ENCODE data around the gene PRR5L.
"Not testable (repeated sequence)": the region's sequence is repeated elsewhere in the genome, so short reads cannot be mapped to it uniquely, and the experiment has no call there.

Gene PRR5L

DNA sequence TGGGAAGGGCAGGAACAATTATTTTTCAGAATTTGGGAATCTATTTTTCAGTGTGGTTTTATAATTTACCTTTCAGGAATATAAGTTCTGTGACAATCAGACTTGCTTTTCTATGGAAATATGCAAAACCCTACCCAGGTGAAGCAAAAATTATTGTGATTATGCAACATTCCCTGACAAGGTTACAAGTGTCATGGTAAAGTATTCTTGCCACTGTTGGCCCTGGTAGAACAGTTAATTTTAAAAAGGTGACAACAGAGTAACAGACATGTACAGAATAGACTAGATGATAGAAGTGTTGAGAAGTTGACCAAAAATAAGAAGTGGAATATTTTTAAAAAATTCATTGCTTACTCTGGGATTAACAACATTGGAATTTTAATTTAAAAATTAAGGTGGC lies 184.7 kb downstream of the PRR5L start:
- no peak overlapping the region for H3K27ac ChIP-seq (replicated peaks)
- TF ChIP-seq, protein P1, sequence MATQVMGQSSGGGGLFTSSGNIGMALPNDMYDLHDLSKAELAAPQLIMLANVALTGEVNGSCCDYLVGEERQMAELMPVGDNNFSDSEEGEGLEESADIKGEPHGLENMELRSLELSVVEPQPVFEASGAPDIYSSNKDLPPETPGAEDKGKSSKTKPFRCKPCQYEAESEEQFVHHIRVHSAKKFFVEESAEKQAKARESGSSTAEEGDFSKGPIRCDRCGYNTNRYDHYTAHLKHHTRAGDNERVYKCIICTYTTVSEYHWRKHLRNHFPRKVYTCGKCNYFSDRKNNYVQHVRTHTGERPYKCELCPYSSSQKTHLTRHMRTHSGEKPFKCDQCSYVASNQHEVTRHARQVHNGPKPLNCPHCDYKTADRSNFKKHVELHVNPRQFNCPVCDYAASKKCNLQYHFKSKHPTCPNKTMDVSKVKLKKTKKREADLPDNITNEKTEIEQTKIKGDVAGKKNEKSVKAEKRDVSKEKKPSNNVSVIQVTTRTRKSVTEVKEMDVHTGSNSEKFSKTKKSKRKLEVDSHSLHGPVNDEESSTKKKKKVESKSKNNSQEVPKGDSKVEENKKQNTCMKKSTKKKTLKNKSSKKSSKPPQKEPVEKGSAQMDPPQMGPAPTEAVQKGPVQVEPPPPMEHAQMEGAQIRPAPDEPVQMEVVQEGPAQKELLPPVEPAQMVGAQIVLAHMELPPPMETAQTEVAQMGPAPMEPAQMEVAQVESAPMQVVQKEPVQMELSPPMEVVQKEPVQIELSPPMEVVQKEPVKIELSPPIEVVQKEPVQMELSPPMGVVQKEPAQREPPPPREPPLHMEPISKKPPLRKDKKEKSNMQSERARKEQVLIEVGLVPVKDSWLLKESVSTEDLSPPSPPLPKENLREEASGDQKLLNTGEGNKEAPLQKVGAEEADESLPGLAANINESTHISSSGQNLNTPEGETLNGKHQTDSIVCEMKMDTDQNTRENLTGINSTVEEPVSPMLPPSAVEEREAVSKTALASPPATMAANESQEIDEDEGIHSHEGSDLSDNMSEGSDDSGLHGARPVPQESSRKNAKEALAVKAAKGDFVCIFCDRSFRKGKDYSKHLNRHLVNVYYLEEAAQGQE (IDR thresholded peaks at IDR 0.05; ENCODE audit: insufficient replicate concordance, low read depth): no peak
- TF ChIP-seq, protein P2, sequence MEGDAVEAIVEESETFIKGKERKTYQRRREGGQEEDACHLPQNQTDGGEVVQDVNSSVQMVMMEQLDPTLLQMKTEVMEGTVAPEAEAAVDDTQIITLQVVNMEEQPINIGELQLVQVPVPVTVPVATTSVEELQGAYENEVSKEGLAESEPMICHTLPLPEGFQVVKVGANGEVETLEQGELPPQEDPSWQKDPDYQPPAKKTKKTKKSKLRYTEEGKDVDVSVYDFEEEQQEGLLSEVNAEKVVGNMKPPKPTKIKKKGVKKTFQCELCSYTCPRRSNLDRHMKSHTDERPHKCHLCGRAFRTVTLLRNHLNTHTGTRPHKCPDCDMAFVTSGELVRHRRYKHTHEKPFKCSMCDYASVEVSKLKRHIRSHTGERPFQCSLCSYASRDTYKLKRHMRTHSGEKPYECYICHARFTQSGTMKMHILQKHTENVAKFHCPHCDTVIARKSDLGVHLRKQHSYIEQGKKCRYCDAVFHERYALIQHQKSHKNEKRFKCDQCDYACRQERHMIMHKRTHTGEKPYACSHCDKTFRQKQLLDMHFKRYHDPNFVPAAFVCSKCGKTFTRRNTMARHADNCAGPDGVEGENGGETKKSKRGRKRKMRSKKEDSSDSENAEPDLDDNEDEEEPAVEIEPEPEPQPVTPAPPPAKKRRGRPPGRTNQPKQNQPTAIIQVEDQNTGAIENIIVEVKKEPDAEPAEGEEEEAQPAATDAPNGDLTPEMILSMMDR (IDR thresholded peaks at IDR 0.05; ENCODE audit: insufficient read depth, low read length): no peak
- TF ChIP-seq POLR2AphosphoS5 (IDR thresholded peaks at IDR 0.05; ENCODE audit: low read depth): no peak
- no peak for TF ChIP-seq GABPA (IDR thresholded peaks at IDR 0.05; ENCODE audit: low read depth)
- no peak for TF ChIP-seq SPI1 (IDR thresholded peaks at IDR 0.05; ENCODE audit: borderline replicate concordance, low read depth)
- no peak overlapping the region for H3K4me3 ChIP-seq (replicated peaks; ENCODE audit: insufficient read depth, low read length)
- DNase-seq (ENCODE audit: low read depth in 1 of 2, low spot score in 1 of 2): no peak
- H3K27me3 ChIP-seq (ENCODE audit: insufficient read depth, poor library complexity, severe bottlenecking): no peaks in the 10 kb centered on the region

DNA sequence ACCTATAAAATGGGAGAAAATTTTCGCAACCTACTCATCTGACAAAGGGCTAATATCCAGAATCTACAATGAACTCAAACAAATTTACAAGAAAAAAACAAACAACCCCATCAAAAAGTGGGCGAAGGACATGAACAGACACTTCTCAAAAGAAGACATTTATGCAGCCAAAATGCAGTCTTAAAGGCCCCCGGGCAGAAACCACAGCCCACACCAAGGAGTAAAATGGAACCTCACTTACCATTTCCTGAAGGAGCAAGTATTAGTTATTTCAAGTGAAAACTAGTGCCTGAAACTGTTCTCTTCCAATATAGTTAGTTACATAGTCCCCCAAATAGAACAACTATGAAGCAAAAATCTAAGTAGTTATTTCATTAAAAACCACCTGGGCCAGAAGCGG lies 187.0 kb downstream of the PRR5L start:
- DNase-seq (ENCODE audit: low read depth in 1 of 2, low spot score in 1 of 2); H3K27me3 ChIP-seq (ENCODE audit: insufficient read depth, poor library complexity, severe bottlenecking); H3K27ac ChIP-seq (replicated peaks); H3K4me3 ChIP-seq (replicated peaks; ENCODE audit: insufficient read depth, low read length): not testable (repeated sequence)

DNA sequence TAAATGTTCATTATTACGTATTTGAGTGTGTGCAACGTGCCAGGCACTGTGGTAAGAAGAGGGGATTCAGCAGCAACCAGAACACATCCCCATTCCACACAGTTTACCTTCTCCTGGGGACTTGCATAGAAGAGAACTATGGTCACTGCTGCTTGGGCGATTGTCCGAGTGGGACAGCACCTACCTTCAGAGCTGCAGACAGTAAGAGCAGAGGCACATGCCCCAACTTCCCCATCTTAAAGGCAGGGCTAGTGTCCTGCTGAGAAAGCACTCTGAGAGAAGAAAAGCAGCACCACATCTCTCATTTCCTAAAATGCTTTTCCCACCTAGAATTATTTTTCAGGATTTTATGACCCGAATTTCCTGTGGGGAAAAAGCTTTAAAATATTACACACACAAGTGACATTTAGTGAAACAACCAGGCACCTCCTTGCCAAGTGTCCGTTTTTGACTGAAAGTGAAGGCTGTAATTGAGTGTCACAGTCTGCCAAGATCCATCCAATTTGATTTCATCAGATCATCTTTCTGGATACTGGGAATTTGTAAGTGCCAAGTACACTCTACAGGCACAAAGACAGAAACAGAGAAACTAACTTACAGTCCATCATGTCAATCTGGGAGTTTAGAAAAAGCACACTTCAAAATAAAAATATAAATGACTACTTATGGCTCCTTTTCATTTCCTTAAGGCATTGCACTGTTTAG lies 189.4 kb downstream of the PRR5L start:
- H3K27ac ChIP-seq (replicated peaks): no peak overlapping the region
- H3K4me3 ChIP-seq (replicated peaks; ENCODE audit: insufficient read depth, low read length): no peak overlapping the region
- TF ChIP-seq POLR2AphosphoS5 (IDR thresholded peaks at IDR 0.05; ENCODE audit: low read depth) (no peak), GABPA (IDR thresholded peaks at IDR 0.05; ENCODE audit: low read depth) (no peak), SPI1 (IDR thresholded peaks at IDR 0.05; ENCODE audit: borderline replicate concordance, low read depth) (no peak)
- TF ChIP-seq, protein P2 (IDR thresholded peaks at IDR 0.05; ENCODE audit: insufficient read depth, low read length): no peak
- TF ChIP-seq, protein P1 (IDR thresholded peaks at IDR 0.05; ENCODE audit: insufficient replicate concordance, low read depth): no peak
- H3K27me3 ChIP-seq (ENCODE audit: insufficient read depth, poor library complexity, severe bottlenecking): no peaks in the 10 kb centered on the region
- no peak for DNase-seq (ENCODE audit: low read depth in 1 of 2, low spot score in 1 of 2)

DNA sequence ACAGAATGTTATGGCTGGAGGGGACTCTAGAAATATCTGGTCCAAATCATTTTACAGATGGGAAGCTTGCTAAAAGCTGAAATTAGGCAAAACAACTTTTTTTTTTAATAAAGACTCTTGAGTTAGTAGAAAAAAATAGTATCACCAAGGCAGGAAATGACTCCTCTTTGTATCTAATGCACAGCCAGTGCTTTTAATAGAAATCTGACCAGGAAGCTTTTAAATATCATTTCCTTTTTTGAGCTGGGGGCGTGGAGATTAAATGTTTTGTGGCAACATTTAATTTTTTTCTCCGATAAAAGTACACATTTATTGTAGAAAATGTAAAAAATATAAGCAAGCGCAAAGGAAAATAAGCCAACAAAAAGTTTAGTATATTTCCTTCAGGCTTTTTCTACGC lies 191.5 kb downstream of the PRR5L start:
- H3K27ac ChIP-seq (replicated peaks): no peak overlapping the region

More for the DNA sequence above, 191.5 kb downstream of the PRR5L start:
- no peak for DNase-seq (ENCODE audit: low read depth in 1 of 2, low spot score in 1 of 2)
- no peaks in the 10 kb centered on the region for H3K27me3 ChIP-seq (ENCODE audit: insufficient read depth, poor library complexity, severe bottlenecking)
- TF ChIP-seq, protein P2 (IDR thresholded peaks at IDR 0.05; ENCODE audit: insufficient read depth, low read length): no peak
- no peak for TF ChIP-seq POLR2AphosphoS5 (IDR thresholded peaks at IDR 0.05; ENCODE audit: low read depth)
- no peak for TF ChIP-seq SPI1 (IDR thresholded peaks at IDR 0.05; ENCODE audit: borderline replicate concordance, low read depth)
- no peak for TF ChIP-seq GABPA (IDR thresholded peaks at IDR 0.05; ENCODE audit: low read depth)
- TF ChIP-seq, protein P1 (IDR thresholded peaks at IDR 0.05; ENCODE audit: insufficient replicate concordance, low read depth): no peak
- no peak overlapping the region for H3K4me3 ChIP-seq (replicated peaks; ENCODE audit: insufficient read depth, low read length)
